K562 treated with DMSO at 1 percent for 4 hours (cell line): ENCODE results near the gene AKR1B1. TPM values are rescaled to one million over a fixed set of nuclear protein-coding genes. Genes with fewer than 3 reads are reported as not detected.

Source experiments
- total RNA-seq: library from RNA; unstranded; fragments of 300-600 nt; gene quantifications from 2 replicates; pipeline ENCODE4 v1.2.3, GENCODE V29; 2022; ENCODE audit not compliant: insufficient read depth

The AKR1B1 gene
- total RNA-seq, result 3.1 and 7.9 TPM in 2 replicates

GRCh38 chr7:134458806-134459698 is at the start of gene AKR1B1:
Gene AKR1B1, minus strand, starts transcription at chr7:134459100. Its CDS starts 38 bp downstream, at chr7:134459062.

Other genes starting within 250 kb of the AKR1B1 start
- 10.4 and 10.8 TPM in 2 replicates for gene SLC35B4, start 142.2 kb downstream of the AKR1B1 start, total RNA-seq
- gene AKR1B10, start 68.5 kb upstream of the AKR1B1 start, total RNA-seq, result not detected in 2 replicates
- gene AKR1B15, start 90.0 kb upstream of the AKR1B1 start, total RNA-seq, result not detected in 2 replicates
- 19.7 and 24.5 TPM in 2 replicates for gene BPGM, start 187.8 kb upstream of the AKR1B1 start, total RNA-seq